Measurements from ENCODE around the gene HCRT.

The HCRT gene

GRCh38 chr17:42138749-42139492 lies 46.3 kb downstream of the HCRT start:
- DNase-seq (ENCODE audit: low spot score): no peak

DNA sequence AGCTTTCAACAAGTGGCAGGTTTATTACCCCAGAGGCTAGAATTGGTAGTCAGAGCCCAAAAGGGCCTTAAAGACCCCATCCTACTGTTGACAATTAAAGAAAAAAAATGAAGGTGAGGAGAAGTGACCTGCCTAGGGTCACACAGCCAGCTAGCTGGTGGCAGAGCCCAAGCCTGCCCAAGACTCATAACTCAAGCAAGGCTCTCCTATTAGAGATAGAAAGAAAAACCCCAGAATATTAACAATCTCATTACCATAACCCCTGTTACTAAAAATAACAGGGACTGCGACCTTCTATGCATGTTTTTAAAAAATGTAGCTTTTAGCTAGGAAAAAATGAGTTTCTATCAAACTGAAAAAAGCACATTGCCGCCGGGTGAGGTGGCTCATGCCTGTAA lies 48.6 kb downstream of the HCRT start:
- no peak for DNase-seq (ENCODE audit: low spot score)

DNA sequence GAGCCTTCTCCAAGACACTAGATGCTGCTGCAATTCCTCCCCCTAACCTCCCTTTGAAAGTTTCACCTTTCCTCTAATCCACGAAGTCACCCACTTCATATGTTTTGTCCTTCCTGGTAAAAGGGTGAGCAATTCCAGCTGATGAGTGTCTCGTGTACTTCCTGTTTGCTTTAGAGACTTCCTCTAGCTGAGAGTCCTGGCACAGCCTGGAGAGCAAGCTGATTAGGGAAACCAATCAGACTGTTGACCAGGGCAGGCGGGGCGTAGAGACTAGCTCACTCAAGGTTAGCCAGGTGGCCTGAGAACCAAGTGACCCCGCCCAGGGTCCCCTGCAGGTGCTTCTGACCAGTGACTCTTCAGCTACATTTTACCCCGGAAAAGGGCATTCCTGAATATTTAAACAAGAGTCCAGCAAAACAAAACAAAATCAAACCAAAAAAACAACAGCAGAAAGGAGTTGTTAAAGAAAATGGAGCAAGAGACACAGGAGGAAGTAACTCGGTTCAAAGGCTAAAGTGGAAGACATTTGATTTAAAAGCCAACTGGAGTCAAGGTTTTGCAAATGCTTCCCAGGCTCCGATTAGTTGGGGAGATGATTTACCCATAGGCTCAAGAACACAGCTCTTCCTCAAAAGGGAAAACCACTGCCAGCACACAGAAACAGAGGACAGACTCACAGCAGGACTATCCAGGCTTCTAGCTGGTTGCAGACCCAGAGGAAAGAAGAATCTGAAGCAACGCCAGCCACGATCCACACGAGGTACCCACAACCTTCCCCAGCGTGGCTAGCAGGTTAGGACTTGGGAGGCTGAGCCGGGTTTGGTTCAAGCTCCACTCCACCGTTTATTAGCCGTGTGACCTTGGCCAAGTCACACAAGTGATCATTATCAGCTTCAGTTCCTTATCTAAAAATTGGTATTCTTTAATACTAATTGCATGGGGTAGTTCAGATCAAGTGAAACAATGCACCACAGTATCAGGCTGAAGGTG lies 49.3 kb downstream of the HCRT start:
- DNase-seq (ENCODE audit: low spot score): peak; percentile 48

DNA sequence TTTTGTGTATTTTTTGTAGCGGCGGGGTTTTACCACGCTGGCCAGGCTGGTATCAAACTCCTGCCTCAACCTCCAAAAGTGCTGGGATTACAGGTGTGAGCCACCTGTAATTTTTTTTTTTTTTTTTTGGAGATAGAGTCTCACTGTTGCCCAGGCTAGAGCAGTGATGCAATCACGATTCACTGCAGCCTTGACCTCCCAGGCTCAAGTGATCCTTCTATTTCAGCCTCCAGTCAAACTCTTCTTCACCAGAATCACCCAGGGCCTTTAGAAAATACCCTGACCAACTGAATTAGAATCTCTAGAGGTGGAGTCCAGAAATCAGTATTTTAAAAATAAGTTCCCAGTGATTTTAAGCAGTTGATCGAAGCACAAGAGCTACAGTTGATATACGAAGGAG lies 50.1 kb downstream of the HCRT start:
- DNase-seq (ENCODE audit: low spot score): no peak
